C4-2B (cell line): ENCODE measurements around the gene HIVEP2.

ENCODE experiments used
- H3K27ac ChIP-seq: fragments of 450-650 bp; 2 replicates; pipeline ENCODE4 v1.5.1; 2017
- CTCF ChIP-seq: fragments of 450-650 bp; conservative IDR thresholded peaks from 2 replicates; pipeline ENCODE4 v1.5.1; 2017; ENCODE audit warnings: mild to moderate bottlenecking
- ZFX ChIP-seq: fragments of 450-650 bp; IDR thresholded peaks from 2 replicates; pipeline ENCODE4 v1.6.1; 2017

Gene HIVEP2

GRCh38 chr6:142848976-142849375, 96.0 kb downstream of the HIVEP2 start:
- no peak overlapping the region for H3K27ac ChIP-seq
- TF ChIP-seq CTCF = no peak

GRCh38 chr6:142848156-142848555, 96.8 kb downstream of the HIVEP2 start:
- no peak overlapping the region for H3K27ac ChIP-seq
- no peak for TF ChIP-seq ZFX
- TF ChIP-seq CTCF = no peak

GRCh38 chr6:142846883-142847287, 98.1 kb downstream of the HIVEP2 start:
- TF ChIP-seq ZFX = no peak
- no peak for TF ChIP-seq CTCF
- H3K27ac ChIP-seq = no peak overlapping the region; the same call in 1 of the 2 replicates

GRCh38 chr6:142846459-142846831, 98.5 kb downstream of the HIVEP2 start:
- TF ChIP-seq CTCF (no peak), ZFX (no peak)
- peak overlapping the region; percentile 79 for H3K27ac ChIP-seq

GRCh38 chr6:142845624-142846458, 99.1 kb downstream of the HIVEP2 start:
- H3K27ac ChIP-seq = peak overlapping the region; percentile 79
- TF ChIP-seq ZFX = no peak
- TF ChIP-seq CTCF = peak; percentile 19

- H3K27ac ChIP-seq = peak overlapping the region; percentile 79
These were observed 99.8 kb downstream of the HIVEP2 start for GRCh38 chr6:142845143-142845571.

More at GRCh38 chr6:142845143-142845571, 99.8 kb downstream of the HIVEP2 start:
- TF ChIP-seq ZFX (no peak), CTCF (no peak)
